HL-60/S4 treated with phorbol 12-myristate 13-acetate at 8.2 ng/mL for 4 days and 3 days (cell line): ENCODE measurements around the gene SLC2A6.

Experiments
- in situ Hi-C: fragments of 300-500 bp; cut with MboI; formaldehyde crosslinking; loops from 2 replicates; pipeline ENCODE4 v1.15.0; 2022; ENCODE audit warnings: low sequenced_read_pairs

SLC2A6 gene

GRCh38 chr9:133478851-133479711 lies at the start of gene SLC2A6:
Gene SLC2A6, minus strand, starts transcription at chr9:133479099. Its CDS starts 40 bp downstream, at chr9:133479059.
- in situ Hi-C loops: loop anchor here (25.0 kb wide), 1 partner anchor 292 kb away; no protein-coding TSS in a partner anchor

GRCh38 chr9:133528001-133528875 lies 49.3 kb upstream of the SLC2A6 start:
- in situ Hi-C loops: no loop called here

- in situ Hi-C loops: no loop called here
Measured at GRCh38 chr9:133527444-133527920, 48.6 kb upstream of the SLC2A6 start.

DNA sequence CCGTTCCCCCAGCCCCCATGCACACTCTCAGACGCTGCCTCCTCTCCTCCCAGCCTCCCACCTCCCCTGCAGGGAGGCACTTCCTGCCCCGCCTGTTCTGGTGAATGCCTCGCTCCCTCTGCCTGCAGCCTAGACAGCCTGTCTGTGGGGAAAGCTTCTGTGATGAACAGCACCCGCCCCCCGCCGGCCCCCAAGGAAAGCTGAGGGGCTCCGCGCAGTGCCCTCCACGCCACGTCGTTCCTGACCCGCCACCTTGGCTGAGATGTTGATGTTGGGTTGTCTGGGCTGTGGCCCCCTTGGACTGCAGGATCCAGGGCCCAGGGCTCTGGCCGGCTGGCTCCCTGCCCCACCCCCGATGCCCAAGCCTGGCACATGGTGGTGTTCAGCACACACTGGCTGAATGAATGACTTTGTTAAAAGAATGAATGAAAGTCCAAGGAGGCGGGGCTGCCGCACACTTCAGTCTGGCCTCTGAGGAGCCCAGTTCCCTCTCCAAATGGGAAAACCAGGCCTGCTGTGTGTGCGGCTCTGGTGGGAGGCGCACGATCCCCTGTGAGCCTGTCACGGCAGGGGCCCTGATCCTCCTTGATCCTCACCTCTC lies 47.9 kb upstream of the SLC2A6 start:
- in situ Hi-C loops: no loop called here

DNA sequence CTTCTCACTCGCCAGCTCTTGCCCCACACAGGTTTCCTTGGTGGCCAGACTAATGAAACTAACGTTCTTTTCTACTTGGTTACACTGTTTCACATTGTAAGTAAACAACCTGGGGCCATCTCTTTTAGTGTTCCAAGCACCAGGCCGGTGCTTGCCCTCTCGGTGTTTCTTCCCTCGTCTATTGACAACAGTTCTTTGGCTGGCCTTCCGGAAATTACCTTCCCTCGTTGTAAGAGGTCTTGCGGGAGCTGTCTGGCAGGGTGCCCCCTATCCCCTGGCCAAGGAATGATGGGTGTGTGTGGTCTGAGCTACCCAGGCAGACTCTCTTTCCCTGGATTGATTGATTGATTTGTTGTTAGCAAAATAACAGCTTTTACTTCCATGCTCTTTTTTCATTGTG lies 46.8 kb upstream of the SLC2A6 start:
- in situ Hi-C loops: no loop called here

GRCh38 chr9:133524679-133525228 lies 45.9 kb upstream of the SLC2A6 start, which contains the start of gene MYMK:
Gene MYMK, minus strand, starts transcription at chr9:133524959. Its CDS starts 115 bp downstream, at chr9:133524844.
- in situ Hi-C loops: loop anchor here (25.0 kb wide), 1 partner anchor 463 kb away; the partner anchor contains the start of gene VAV2

DNA sequence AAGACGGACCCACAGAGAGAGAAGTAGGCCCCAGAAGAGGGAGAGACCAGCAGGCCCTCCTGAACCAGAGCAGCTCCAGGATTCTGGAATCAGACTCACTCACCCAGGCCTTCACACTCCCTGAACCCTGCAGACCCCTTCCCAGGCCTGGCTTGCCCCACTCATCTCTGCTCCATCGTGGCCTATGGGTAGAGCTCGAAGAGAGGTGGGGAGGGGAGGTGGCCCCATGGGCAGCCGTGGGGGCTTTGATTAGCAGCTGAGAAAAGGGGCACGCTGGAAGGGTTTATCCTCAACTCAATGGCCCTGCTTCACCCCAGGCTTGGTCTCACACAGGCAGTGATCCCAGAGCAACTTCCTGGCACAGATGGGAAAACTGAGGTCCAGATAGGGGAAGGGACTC lies 45.2 kb upstream of the SLC2A6 start:
- in situ Hi-C loops: loop anchor here (25.0 kb wide), 1 partner anchor 463 kb away; the partner anchor contains the start of gene VAV2

DNA sequence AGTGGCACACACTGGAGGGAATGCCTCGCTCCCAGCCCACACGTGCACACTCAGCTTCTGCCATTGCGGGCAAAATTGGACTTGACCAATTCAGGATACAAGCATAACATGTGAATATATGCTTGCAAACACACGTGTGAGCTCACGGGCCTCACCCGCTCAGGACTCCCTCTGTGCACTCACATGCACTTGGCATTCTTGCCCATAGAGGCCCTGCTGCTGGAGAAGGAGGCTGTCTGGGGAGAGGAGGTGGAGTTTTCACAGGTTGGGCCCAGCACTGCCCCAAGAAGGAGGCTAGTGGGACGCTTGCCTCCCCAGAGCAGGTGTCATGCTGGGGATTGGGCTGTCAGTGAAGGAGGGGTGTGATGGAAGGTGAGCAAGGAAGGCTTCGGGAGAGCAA lies 44.2 kb upstream of the SLC2A6 start:
- in situ Hi-C loops: loop anchor here (25.0 kb wide), 1 partner anchor 464 kb away; the partner anchor contains the start of gene VAV2

GRCh38 chr9:133522073-133522910 lies 43.4 kb upstream of the SLC2A6 start:
- in situ Hi-C loops: loop anchor here (25.0 kb wide), 1 partner anchor 465 kb away; the partner anchor contains the start of gene VAV2

DNA sequence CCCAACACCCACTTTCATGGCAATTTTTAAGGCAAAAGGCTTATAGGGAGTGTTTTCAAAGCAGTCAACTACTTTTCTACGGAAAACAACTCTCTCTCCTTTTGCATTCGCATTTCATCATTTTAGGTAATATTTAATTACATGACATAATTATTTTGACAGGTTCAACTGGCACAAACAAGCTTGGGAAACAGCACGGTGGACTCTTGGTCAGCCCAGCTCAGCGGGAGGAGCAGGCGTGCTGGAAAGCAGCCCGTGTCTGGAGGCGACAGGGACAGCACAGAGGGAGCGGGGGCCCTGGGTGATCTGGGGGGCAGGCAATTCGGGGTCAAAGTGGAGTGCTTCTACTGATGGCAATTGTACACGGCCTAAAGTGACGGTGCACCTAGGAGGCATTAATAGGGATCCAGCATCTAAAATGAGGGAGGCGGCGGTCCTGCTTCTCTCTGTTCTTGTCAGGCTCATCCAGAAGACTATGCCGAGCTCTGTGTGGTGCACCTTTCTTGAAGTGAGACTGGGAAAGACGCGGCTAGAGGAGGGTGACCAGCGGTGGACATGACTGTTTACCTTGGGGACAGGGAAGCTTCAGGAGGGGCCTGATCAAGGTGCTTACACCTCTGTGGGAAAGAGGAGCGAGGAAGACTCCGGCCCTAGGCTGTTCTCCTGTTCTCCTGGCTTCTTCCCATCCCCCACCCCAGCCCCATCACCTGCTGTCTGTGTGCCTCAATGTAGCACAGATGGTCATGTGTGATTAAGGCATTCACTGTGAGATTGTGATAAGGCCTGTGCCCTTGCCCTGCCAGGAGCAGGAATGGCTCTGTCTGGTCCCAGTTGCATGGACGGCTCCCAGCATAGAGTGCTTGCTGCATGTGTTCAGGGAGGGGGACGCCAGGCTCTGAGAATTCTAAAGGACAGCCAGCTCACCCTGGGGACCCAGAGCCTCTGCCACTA lies 42.5 kb upstream of the SLC2A6 start:
- in situ Hi-C loops: loop anchor here (25.0 kb wide), 1 partner anchor 466 kb away; the partner anchor contains the start of gene VAV2

- in situ Hi-C loops: loop anchor here (25.0 kb wide), 1 partner anchor 467 kb away; the partner anchor contains the start of gene VAV2
Measured at GRCh38 chr9:133520121-133520835, 41.4 kb upstream of the SLC2A6 start.

GRCh38 chr9:133519693-133520092 lies 40.8 kb upstream of the SLC2A6 start:
- in situ Hi-C loops: loop anchor here (25.0 kb wide), 1 partner anchor 468 kb away; the partner anchor contains the start of gene VAV2

GRCh38 chr9:133518706-133519449 lies 40.0 kb upstream of the SLC2A6 start:
- in situ Hi-C loops: loop anchor here (25.0 kb wide), 1 partner anchor 468 kb away; the partner anchor contains the start of gene VAV2

GRCh38 chr9:133518200-133518599 lies 39.3 kb upstream of the SLC2A6 start:
- in situ Hi-C loops: loop anchor here (25.0 kb wide), 1 partner anchor 469 kb away; the partner anchor contains the start of gene VAV2

GRCh38 chr9:133517711-133518110 lies 38.8 kb upstream of the SLC2A6 start:
- in situ Hi-C loops: loop anchor here (25.0 kb wide), 1 partner anchor 470 kb away; the partner anchor contains the start of gene VAV2

DNA sequence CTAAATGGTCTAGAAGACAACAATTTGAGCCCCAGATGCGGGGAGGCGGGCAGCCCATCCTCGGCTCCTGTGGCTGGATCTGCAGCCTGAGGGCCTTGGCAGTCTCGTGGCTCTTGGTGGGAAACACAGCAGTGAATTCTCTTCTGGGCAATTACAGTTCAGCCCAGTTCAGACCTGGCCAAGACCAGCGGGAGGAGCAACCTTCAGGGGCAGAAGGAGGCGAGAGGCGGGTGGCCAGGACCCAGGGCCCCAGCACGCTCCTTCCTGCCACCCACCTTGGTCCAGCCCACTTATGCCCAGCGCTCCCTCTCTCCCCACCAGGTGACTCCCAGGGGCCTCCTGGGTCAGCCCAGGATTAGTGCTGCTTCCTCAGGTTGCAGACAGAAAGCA lies 38.1 kb upstream of the SLC2A6 start:
- in situ Hi-C loops: loop anchor here (25.0 kb wide), 1 partner anchor 470 kb away; the partner anchor contains the start of gene VAV2
